Fibroblast of upper back skin (primary cell): ENCODE results near the gene CGNL1.

ENCODE experiments used
- DNase-seq: peaks from one replicate; pipeline ENCODE4 v3.0.0-alpha.2; 2013

The CGNL1 gene

GRCh38 chr15:57352535-57353316 lies 23.6 kb upstream of the CGNL1 start:
- DNase-seq = no peak

DNA sequence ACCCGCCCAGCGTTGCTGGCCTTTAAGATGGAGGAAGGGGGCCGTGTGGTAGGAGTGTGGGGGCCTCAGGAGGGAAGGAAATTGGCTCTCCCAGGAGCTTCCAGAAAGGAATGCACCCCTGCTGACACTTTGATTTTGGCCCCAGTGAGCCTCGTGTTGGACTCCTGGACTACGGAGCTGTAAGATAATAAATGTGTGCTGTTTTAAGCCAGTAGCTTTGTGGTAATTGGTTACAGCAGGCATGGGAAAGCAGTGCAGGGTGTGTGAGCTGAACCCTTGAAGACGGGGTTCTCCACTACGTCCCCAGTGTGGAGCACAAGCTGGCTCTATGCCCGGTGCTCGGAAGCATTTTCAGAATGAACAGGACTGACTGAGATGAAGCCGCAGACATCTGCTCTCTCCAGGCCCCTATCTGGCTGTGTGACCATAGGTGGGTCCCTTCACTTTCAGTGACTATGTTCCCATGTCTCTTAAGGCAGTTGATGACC lies 22.9 kb upstream of the CGNL1 start:
- DNase-seq = peak; percentile 51

GRCh38 chr15:57354436-57355123 lies 21.7 kb upstream of the CGNL1 start:
- no peak for DNase-seq

GRCh38 chr15:57355259-57355658 lies 21.0 kb upstream of the CGNL1 start:
- DNase-seq = no peak

DNA sequence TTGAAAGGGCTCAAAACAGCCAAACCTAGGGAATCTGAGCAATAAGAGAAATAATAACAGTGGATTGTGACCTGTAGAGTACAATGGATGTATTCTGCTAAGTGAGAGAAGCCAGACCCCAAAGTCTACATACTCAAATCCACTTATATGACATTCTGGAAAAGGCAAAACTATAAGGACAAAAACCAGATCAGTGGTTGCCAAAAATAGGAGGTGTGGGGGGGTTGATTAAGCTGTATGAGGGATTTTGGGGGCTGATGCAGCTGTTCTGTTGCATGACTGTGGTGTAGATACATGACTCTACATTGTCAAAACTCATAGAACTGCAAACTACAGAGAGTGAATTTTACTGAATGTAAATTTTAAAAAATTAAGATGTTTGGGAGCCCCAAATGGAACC lies 20.1 kb upstream of the CGNL1 start:
- no peak for DNase-seq

GRCh38 chr15:57356636-57357035 lies 19.7 kb upstream of the CGNL1 start:
- DNase-seq = peak; percentile 79

DNA sequence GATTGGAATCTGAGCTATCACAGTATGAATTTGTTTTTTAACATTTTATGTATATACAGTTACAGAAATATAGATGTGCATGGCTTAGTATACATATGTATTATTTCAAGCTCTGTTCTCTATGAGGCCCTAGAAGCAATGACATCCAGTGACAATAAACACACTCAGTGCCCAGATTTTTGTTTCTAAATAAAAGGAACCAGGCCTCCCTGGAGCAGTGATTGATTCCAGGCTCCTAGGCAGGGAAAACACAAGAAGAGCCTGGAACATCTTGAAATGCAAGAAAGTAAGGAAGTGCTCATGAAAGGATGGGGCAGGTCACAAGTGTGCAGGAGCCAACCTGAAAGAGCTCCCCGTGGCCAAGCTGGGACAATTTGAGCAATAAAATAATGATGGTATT lies 18.5 kb upstream of the CGNL1 start:
- no peak for DNase-seq

GRCh38 chr15:57358571-57358970 lies 17.7 kb upstream of the CGNL1 start:
- DNase-seq = no peak

DNA sequence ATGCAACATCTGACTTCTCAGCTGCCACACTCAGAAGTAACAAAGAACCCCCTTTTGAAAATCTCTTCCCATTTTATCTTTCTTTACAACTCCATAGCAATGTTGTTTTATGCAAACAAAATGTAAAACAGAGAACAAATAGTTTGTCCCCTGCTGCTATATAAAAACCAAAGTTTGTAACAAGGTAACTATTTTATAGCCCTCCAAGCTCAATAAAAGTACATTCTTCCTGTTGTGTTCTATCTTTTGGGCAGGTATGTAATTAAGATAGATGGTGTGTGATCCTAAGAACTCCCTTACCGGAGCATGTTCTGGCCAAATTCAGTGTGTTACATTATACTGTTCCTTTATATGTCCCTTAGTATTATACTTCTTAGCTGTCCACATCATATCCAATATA lies 12.6 kb upstream of the CGNL1 start:
- no peak for DNase-seq

- DNase-seq = no peak
These were observed 11.9 kb upstream of the CGNL1 start for GRCh38 chr15:57364282-57365007.

DNA sequence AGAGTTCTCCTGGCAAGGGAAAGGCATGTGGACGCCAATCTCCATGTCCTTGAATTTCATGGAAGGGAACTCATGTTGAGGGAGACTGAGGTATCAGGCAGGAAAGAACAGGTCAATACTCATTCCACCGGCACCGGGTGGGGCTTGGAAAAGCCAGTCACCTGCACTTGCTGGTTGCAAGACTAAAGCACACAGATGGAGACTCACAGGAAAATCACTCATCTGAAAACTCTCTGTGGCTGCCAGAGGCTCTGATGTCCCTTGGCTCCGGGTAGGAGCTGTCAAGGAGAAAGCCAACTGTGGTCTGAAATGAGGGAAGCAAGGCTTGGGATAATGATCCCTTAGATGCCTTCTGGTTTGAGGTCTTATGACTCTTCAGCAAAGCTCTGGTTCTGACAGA lies 8.7 kb upstream of the CGNL1 start:
- DNase-seq = no peak

DNA sequence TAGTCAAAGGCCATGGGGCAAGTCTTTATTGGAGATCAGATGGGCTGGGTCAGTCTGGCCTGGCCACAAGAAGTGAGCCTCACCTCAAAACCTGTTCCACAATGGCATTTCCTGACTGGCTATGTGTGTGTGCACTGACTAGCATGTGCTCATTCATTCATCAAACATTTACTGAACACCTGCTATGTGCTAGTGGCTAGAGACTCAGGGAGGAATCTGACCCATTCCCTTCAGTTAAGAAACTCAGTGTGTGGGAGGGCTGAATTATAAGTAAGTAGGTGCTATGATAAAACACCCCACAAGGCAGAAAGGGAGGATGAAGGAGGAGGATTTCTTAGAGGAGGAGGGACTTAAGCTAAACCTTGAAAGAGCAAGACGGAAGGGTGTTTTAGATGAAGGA lies 5.4 kb upstream of the CGNL1 start:
- DNase-seq = no peak

GRCh38 chr15:57373251-57373881 lies 2.9 kb upstream of the CGNL1 start:
- DNase-seq = no peak

DNA sequence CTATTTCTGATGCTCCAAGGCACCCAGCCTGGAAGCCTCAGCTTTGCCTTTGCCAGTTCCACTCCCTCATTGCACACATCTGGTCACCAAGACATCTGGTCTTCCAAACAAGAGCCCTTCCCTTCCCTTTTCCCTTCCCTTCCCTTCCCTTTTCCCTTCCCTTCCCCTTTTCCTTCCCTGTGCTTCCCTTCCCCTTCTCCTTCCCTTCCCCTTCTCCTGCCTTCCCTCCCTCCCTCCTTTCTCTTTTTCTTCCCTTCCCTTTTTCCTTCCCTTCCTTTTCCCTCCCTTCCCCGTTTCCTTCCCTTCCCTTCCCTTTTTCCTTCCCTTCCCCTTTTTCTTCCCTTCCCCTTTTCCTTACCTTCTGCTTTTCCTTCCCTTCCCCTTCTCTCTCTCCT lies 2.4 kb upstream of the CGNL1 start:
- DNase-seq = no peak

DNA sequence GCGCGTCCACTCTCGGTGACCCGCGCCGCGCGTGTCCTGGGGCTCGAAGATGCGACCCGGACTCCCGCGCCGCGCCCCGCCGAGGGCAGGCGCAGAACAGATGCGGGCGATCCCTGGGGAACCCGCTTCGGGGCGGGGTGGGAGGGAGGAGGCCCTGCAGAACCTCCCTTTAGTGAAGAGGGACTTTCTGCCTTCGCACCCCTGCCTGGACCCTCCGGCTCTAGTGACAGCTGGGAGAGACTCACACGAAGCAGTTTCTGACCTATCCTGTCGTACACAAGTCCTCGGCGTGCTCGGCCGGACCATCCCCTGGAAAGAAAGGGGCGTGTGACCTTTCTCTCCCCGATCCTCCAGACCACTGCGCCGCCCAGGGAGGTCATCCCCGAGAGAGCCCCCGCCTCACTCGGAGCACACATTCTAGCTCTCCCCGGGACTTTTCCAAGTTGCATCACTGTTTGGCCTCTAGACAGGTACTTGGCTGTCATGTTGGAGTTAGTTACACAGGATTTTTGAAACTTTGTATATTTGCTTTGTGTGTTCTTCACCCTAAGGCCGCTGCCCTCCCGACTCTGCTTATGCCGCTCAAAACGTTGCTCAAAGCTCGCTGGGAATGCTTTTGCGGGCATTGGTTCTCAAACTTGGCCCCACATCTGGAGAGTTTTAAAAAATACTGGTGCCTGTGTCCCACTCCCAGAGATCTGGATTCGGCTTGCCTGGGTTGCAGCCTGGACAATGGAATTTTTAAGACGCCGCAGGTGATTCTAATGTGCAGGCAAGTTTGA lies 582 bp downstream of the CGNL1 start:
- DNase-seq = no peak

DNA sequence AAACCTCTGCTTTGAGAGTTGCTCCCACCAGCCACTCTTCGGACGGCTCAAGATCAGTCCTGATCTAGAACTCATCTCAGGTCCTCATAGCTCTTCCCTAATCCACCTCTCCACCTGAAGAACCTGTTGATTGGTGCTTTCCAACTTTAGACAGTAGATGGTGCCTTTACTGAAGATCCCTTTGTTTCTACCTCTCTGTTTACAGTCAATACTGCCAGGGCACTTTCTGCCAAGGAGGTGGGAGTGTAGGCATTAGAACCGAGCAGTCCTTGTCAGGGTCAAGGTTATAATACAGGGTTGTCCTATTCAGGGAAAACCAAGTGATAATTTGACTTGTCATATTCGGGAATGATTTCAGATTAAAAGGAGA lies 1.2 kb downstream of the CGNL1 start:
- DNase-seq = no peak

- no peak for DNase-seq
These were observed 3.2 kb downstream of the CGNL1 start for GRCh38 chr15:57379487-57379886.

- no peak for DNase-seq
These were observed 4.5 kb downstream of the CGNL1 start for GRCh38 chr15:57380854-57381253.

GRCh38 chr15:57382215-57382614 lies 5.9 kb downstream of the CGNL1 start:
- DNase-seq = no peak

GRCh38 chr15:57382969-57383368 lies 6.7 kb downstream of the CGNL1 start:
- no peak for DNase-seq

DNA sequence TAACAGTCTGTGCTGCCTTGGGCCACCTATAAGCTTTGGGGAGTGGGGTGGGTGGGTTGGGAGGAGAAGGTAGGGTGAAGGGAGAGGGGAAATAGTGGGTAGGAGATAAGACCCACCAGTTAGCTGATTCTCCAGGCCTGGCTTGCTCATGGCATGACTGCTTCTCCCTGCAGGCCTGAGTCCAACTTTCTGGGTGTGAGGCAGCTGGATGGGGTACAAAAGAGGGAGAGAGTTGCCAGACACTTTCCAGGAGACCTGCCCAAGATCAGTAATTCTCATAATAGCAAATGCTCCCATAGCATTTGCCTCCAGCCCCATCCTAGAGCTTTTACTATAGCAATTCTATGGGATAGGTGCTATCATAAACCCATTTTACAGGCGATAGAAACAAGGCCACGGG lies 7.7 kb downstream of the CGNL1 start:
- no peak for DNase-seq

GRCh38 chr15:57384816-57385215 lies 8.5 kb downstream of the CGNL1 start:
- DNase-seq = no peak
